Activated effector memory CD4-positive, alpha-beta T cell treated with Interleukin-2 at 50 U/mL for 16 hours (primary cell): ENCODE measurements around the gene NEDD4L.
"Not testable (repeated sequence)": the region's sequence is repeated elsewhere in the genome, so short reads cannot be mapped to it uniquely, and the experiment has no call there.

ENCODE experiments used
- DNase-seq: peaks from one replicate; pipeline ENCODE4 v3.0.0-alpha.2; 2020

NEDD4L gene

GRCh38 chr18:58362027-58362575 is 318.1 kb downstream of the NEDD4L start:
- no peak for DNase-seq

GRCh38 chr18:58362829-58363271 is 318.8 kb downstream of the NEDD4L start:
- no peak for DNase-seq

- no peak for DNase-seq
Observed at GRCh38 chr18:58363767-58364540, 319.9 kb downstream of the NEDD4L start.

- no peak for DNase-seq
Observed at GRCh38 chr18:58364876-58365528, 321.0 kb downstream of the NEDD4L start.

GRCh38 chr18:58367425-58368140 is 323.6 kb downstream of the NEDD4L start:
- DNase-seq = no peak

GRCh38 chr18:58369616-58370015 is 325.6 kb downstream of the NEDD4L start:
- no peak for DNase-seq

GRCh38 chr18:58370038-58370580 is 326.1 kb downstream of the NEDD4L start:
- DNase-seq = no peak

- DNase-seq = no peak
Observed at GRCh38 chr18:58370612-58371011, 326.6 kb downstream of the NEDD4L start.

- DNase-seq = no peak
Observed at GRCh38 chr18:58373481-58373880, 329.5 kb downstream of the NEDD4L start.

- no peak for DNase-seq
Observed at GRCh38 chr18:58375051-58375450, 331.0 kb downstream of the NEDD4L start.

GRCh38 chr18:58378411-58379379 is 334.7 kb downstream of the NEDD4L start:
- DNase-seq = no peak

GRCh38 chr18:58379443-58379842 is 335.4 kb downstream of the NEDD4L start:
- DNase-seq = no peak

- not testable (repeated sequence) for DNase-seq
Observed at GRCh38 chr18:58380113-58380512, 336.1 kb downstream of the NEDD4L start.

GRCh38 chr18:58381676-58382411 is 337.8 kb downstream of the NEDD4L start:
- no peak for DNase-seq

GRCh38 chr18:58382446-58382845 is 338.4 kb downstream of the NEDD4L start:
- DNase-seq = no peak

- DNase-seq = no peak
Observed at GRCh38 chr18:58385472-58385871, 341.4 kb downstream of the NEDD4L start.

GRCh38 chr18:58386780-58387179 is 342.8 kb downstream of the NEDD4L start:
- no peak for DNase-seq

GRCh38 chr18:58387716-58388115 is 343.7 kb downstream of the NEDD4L start:
- no peak for DNase-seq

- no peak for DNase-seq
Observed at GRCh38 chr18:58388736-58389135, 344.7 kb downstream of the NEDD4L start.

GRCh38 chr18:58389745-58390144 is 345.7 kb downstream of the NEDD4L start:
- no peak for DNase-seq

GRCh38 chr18:58390399-58390798 is 346.4 kb downstream of the NEDD4L start:
- no peak for DNase-seq
